GM12892 (cell line): ENCODE measurements around the gene C3orf85.

Source experiments
- POLR2A ChIP-seq: IDR thresholded peaks from 2 replicates; pipeline ENCODE4 v1.6.1; 2011; ENCODE audit warnings: low read depth, low read length, control low read depth
- POLR2AphosphoS5 ChIP-seq: IDR thresholded peaks from 2 replicates; pipeline ENCODE4 v1.6.1; 2011; ENCODE audit warnings: low read depth, low read length, control low read depth
- TAF1 ChIP-seq: IDR thresholded peaks from 2 replicates; pipeline ENCODE4 v1.6.1; 2011; ENCODE audit warnings: low read depth, mild to moderate bottlenecking, control low read depth, low read length, borderline replicate concordance

GRCh38 chr3:109177908-109178307, 41.4 kb downstream of the C3orf85 start:
- no peak for TF ChIP-seq POLR2AphosphoS5
- TF ChIP-seq POLR2A: no peak
- TF ChIP-seq TAF1: no peak
